GM18951 (cell line): Measurements from ENCODE around the gene ATP9A.

ENCODE experiments used
- POLR2A ChIP-seq: IDR thresholded peaks from 4 replicates; pipeline ENCODE4 v1.6.1; 2011; ENCODE audit warnings: mild to moderate bottlenecking; ENCODE audit not compliant: insufficient read length, insufficient read depth; ENCODE audit errors: extremely low read depth
- in situ Hi-C: fragments of 300-500 bp; cut with MboI; formaldehyde crosslinking; loops from one replicate; pipeline ENCODE4 v1.12.0; 2022; ENCODE audit warnings: low sequenced_read_pairs, mixed read lengths, inconsistent platforms; ENCODE audit not compliant: unreplicated experiment

Gene ATP9A

GRCh38 chr20:51547951-51548350, 220.2 kb downstream of the ATP9A start:
- TF ChIP-seq POLR2A = no peak
- in situ Hi-C loops = no loop called here
